GM18870 (cell line): Measurements from ENCODE around the gene ETV7.

Experiments used
- ATAC-seq: cut with Tn5 transposase; IDR thresholded peaks from one replicate; pipeline ENCODE4 v1.9.1; 2021; ENCODE audit warnings: moderate library complexity; ENCODE audit not compliant: unreplicated experiment

ETV7 gene

GRCh38 chr6:36384095-36384494 is 3.4 kb downstream of the ETV7 start:
- no peak for ATAC-seq

DNA sequence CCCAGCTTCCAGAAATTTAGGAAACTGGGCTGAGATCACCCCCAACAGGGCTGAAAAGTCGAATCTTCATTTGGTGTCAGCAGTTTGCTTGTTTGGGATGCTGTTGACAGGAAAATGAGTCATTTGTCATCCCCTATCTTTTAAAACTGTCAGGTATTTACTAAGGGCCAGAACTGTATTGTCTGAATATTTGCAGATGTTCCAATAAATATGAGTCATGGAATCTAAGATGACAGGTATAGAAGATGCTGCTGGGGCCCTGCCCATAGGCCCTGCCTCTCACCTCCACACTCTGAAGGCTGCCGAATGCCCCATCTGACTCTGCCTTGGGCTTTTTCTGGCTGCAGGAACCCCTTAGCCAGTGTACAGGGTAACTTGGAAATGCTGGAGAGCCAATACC is 3.9 kb downstream of the ETV7 start:
- no peak for ATAC-seq

GRCh38 chr6:36382976-36383375 is 4.5 kb downstream of the ETV7 start:
- no peak for ATAC-seq

DNA sequence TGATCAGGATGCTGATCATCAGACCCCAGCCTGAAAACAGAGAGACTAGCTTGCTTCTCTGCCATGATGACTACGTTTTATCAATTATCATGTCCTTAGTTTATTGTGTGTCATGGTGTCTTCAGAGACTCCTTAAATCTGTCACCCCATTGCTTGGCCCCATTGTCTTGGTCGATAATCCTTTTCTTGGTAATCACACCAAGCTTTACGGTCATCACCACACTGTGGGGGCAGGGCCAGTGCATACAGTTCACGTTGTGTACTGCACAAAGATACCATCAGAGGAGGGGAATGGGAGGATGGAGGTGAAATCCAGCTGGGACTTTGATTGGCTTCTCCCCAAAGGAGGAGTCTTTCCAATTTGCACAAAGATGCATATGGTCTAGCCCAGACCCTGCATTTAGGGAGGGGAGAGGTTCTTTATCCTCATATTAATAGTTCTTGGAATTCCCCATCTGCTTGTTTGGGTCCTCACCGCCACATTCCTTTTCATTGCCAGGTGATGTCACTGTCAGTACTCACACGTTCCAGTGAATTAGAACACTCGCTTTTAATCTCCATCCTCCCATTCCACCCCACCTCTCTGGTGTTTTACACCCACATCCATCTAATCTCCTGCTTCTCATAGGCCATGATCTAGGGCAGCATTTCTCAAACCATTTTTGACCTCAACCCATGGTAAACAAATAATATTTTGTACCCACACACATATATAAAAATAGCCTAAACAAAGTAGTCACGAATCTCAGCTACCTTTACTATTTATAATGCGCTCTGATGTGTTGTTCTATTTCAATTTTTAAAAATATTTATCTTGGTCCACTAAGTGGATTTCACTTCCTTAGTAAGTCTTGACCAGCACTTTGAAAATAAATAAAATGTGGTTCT is 5.7 kb downstream of the ETV7 start:
- ATAC-seq, result no peak

- no peak for ATAC-seq
These were observed 7.3 kb downstream of the ETV7 start for GRCh38 chr6:36380166-36380565.

DNA sequence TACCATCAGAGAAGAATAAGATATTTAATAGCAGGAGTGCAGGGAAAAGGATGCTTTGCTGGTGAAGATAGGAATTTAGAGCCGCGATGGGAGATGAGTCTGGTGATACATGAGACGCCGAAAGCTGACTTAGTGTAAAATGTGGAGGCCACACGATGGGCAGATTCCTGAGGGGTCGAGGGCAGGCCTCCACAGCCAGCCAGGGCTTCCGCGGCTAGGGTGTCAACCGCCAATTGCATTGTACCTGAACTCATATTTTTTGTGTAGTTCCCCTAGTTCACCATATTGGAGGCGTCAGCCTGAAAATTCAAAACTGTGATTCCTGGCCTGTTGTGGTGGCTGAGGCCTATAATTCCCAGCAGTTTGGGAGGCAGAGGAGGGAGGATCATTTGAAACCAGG is 8.5 kb downstream of the ETV7 start:
- ATAC-seq, result no peak

DNA sequence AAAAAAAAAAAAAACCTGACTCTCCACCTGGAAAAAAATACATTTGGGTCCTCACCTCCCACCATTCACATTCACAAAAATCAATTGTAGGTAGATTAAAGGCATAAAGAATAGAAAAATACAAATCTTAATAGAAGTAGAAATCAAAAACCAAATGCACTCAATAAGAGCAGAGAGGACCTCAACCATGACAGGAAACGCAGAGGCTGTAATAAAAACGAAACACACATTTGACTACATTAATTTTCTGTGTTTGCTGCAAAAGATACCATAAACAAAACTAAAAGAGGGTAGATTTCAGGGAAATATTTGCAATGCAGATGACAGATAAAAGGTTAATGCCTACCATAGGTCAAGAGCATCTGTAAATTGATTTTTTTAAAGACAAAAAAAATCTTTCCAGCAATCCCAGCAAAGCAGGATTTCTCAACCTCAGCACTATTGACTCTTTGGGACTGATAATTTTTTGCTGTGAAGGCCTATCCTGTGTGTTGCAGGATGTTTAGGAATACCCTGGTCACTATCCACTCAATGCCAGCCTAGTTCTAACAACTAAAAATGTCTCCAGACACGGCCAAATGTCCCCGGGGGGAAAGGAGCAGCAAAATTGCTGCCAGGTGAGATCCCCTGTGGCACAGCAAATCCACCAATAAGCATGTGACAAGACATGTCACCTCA is 9.1 kb downstream of the ETV7 start:
- ATAC-seq, result no peak

- ATAC-seq, result no peak
These were observed 9.9 kb downstream of the ETV7 start for GRCh38 chr6:36377594-36377993.

GRCh38 chr6:36376742-36377141 is 10.7 kb downstream of the ETV7 start:
- no peak for ATAC-seq

- ATAC-seq, result no peak
These were observed 11.3 kb downstream of the ETV7 start for GRCh38 chr6:36376183-36376582.

DNA sequence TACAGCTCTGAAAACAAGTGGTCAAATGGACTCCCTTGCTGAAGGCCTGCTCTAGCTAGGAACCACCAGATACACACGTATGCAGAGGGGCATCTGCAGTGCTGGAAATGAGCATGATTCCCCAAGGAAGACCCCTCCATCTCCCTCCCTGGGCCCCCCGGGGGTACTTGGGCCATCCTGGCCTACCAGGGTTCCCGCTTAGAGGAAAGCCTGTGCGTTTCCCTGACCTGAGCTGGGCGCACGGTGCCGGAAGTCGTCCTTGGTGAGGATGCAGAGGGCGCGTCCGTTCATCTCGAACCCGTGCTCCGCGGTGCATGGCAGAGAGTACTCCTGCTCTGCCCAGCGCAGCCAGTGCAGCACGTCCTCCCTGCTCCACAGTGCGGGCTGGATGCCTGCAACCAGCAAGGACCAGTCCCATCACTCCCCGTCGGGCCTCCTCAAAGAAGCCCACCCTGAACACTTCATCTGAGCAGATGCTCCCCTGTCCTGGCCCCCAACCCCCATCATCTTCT is 11.8 kb downstream of the ETV7 start:
- ATAC-seq, result no peak

DNA sequence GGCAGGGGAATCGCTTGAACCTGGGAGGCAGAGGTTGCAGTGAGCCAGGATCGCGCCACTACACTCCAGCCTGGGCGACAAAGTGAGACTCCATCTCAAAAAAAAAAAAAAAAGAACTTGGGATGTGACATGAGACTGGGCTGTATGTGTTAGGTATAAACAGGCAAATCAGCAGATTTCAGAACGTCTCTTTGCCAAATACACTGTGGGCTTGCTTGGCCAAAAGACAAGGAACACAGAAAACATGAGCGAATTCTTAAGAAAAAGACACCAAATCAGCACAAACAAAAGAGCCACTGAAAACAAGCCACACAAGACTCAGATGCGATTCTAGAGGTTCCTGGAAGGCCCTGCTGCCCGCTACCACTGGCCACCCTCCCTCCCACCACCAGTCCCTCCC is 12.5 kb downstream of the ETV7 start:
- ATAC-seq, result no peak

DNA sequence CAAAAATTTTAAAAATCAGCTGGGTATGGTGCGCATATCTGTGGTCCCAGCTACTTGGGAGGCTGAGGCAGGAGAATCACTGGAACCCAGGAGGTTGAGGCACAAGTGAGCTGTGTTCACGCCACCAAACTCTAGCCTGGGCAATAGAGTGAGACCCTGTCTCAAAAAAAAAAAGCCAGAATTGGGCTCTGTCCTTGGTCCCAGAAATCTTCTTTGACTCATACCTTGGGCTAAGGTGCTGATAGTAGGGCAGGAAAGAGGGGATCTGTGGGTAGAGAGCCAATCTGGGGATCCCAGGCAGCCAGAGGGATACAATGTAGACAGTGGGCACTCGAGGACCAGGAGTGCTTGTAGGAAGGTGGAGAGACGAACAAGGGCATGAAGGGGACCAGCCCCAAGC is 13.3 kb downstream of the ETV7 start:
- ATAC-seq, result no peak

DNA sequence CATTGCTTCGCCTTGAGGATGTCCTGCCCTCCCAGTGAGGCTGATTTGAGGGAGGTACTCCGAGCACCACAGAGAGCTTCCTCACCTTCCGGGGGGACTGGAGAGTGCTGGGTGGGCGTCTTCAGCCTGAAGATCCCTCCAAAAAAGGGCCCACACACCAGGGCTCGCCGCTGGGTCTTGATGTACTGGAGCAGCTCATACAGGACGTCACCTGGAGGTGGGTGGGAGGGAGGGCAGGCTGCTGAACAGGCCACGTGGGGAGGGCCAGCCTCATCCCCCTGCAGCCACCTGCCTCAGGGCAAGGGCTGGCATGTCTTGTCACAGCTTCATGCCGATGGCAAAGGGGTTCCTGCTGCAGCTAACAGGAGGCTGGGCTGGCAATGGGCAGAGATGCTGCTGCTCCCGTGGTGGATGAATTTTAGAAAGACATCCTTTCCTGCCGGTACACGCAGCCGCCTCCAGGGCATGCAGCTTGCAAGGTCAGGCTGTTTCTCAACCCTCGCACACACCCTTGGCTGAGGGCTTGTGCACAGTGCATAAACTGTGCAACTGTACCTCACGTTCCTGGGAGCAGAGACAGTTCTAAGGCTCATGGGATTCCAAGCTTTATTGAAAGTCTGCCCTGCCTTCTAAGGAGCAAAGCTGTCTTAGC is 14.0 kb downstream of the ETV7 start:
- no peak for ATAC-seq

DNA sequence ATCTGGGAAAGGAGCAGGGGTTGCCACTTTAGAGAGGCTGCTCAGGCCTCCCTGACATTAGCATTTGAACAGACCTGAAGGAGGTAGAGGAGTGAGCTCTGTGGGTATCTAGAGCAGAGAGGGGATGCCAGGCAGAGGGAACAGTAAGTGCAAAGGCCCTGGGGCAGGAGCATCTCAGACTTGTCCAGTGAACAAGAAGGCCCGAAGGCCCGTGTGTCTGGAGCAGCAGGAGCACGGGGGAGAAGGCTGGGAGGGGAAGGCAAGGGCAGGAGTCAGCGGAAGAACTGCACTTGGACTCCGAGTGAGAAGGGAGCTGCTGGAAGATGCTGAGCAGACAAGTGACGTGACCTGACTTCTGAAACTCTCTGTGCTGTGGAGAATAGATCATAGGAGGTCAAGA is 15.4 kb downstream of the ETV7 start:
- no peak for ATAC-seq

GRCh38 chr6:36371211-36371610 is 16.3 kb downstream of the ETV7 start:
- no peak for ATAC-seq

DNA sequence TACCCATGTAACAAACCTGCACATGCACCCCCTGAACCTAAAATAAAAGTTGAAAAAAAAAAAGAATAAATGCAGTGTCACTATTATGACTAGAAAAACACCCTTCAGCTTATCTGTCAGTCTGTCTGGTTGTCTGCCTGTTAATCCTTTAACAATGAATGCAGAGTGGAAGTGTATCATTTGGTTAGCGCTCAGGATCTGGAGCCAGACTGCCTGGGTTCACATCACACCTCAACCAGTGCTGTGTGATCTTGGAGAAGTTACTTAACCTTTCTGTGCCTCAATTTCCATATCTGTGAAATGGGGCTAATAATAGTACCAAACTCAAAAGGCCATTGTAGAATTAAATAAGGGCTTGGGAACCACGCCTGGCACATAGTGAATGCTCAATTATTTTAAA is 16.8 kb downstream of the ETV7 start:
- ATAC-seq, result no peak

DNA sequence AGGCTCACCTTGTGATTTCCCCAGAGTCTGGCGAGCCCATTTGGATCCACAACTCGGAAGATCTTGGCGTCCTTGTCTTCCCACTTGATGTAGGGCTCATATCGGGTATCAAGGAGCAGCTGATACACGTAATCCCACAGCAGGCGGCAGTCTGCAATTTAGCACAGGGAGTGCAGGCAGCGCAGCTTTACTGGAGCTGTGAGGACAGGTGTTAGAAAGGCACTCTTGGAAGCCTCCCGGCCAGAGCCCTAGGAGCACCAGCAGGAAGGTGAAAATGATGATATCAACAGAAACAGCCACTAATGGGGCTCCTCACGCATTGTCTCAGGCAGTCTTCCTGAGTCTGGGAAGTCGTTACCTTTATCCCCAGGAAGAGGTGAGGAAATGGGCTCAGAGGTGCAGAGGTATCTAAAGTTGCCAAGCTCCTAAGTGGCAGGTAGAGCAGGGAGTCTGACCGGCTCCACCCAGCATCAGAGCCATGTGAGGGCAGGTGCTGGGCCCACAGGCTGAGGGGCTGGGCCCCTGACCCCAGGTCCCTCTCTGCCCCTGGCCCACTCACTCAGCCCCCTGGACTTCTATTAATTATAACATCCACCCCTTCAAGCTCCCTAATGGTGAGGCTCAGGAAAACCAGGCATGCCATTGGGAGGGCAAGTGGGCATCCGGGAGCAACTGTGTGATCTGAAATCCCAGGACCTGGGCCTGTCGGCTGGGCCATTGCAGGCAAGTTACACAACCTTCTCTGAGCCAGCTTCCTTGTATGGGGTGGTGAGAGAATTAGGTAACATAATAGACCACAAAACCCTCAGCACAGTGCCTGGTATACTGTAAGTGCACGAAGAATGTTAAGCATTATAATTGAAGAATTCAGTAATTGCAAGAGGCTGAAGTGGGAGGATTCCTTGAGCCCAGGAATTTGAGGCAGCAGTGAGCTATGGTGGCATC is 18.3 kb downstream of the ETV7 start:
- ATAC-seq, result no peak

DNA sequence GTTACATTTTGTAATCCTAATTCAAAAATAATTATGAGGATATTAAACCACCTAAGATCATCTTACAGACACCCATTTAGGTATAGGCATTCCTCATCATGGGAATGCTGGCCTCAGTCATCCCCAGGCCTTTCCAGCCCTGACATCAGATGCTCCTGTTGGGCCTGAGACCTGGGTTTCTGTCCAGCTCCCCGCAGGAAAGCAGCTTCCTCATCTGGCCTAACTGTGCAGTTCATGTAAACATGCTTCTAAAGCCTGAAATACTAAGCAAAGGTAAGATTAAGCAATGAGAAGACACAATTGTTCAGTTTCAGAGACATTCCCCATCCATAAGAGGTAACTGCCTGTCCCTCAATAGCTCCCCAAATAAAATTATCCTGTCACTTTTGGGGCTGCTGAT is 19.0 kb downstream of the ETV7 start:
- no peak for ATAC-seq

- no peak for ATAC-seq
These were observed 19.7 kb downstream of the ETV7 start for GRCh38 chr6:36367743-36368142.
